ENCODE measurements around the gene TNRC6C. TPM values are rescaled to one million over a fixed set of nuclear protein-coding genes. Genes with fewer than 3 reads are reported as not detected.
A peak's percentile ranks its signal among the peaks of the same experiment; 100 is the strongest.

The TNRC6C gene, protein sequence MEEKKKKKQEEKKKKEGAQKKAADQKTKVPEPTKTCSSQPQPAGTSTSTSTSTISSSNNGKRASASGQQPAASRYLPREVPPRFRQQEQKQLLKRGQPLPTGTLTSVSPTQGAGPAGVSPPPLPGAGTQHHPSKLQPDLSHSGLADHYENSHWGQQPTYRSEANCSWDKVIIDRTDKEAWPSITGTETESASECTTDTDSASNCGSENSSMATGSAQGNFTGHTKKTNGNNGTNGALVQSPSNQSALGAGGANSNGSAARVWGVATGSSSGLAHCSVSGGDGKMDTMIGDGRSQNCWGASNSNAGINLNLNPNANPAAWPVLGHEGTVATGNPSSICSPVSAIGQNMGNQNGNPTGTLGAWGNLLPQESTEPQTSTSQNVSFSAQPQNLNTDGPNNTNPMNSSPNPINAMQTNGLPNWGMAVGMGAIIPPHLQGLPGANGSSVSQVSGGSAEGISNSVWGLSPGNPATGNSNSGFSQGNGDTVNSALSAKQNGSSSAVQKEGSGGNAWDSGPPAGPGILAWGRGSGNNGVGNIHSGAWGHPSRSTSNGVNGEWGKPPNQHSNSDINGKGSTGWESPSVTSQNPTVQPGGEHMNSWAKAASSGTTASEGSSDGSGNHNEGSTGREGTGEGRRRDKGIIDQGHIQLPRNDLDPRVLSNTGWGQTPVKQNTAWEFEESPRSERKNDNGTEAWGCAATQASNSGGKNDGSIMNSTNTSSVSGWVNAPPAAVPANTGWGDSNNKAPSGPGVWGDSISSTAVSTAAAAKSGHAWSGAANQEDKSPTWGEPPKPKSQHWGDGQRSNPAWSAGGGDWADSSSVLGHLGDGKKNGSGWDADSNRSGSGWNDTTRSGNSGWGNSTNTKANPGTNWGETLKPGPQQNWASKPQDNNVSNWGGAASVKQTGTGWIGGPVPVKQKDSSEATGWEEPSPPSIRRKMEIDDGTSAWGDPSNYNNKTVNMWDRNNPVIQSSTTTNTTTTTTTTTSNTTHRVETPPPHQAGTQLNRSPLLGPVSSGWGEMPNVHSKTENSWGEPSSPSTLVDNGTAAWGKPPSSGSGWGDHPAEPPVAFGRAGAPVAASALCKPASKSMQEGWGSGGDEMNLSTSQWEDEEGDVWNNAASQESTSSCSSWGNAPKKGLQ (N-terminal part only)
- 8.1 TPM for polyA plus RNA-seq (2012; ENCODE audit: insufficient read depth, insufficient read length, low read depth)

DNA sequence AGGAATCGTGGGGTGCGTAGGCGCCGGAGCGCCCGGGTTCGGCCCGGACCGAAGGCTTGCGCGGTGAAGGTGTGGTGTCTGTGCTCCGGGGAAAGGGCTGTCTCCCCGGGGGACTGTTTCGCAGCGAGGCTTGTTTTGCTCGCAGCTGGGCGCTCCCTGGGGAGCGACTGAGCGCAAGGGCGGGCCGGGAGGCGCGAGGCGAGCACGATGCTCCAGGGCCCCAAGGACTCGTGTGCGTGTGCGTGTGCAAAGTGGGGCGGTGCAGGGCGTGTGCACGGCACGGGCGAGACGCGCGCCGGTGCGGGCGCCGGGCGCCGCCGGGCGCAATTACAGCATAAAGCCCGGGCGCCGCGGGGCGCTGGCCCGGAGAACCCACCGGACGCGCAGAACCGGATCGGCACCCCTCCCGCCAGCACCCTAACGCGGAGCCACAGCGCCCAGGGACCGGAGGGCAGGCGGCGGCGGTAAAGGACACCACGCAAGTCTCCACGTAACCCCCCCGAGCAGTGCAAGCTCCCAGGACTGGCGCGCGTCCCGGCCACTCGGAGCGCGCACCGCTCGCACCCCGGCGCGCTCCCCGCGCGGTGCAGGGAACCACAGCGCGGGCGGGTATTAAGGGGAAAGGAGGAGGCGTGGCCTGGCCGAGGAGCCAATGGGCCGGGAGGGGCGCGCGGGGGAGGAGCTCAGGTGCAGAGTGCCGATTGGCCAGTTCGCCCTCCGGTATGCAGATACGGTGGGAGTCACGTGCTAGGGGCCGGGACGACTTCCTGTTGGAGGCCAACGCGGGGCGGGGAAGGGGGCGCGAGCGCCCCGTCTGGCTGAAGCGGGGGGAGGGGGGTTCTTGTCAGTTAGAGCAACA, at the start of gene TNRC6C:
Gene TNRC6C, plus strand, starts transcription at position 847 of the 859 bp plus-strand sequence. CDS start 45,504 bp downstream, outside the sequence.
- DNase-seq, result peak; percentile 100
- no peaks in the 10 kb centered on the region for H3K9me3 ChIP-seq
- no peaks in the 10 kb centered on the region for H3K27me3 ChIP-seq
- H3K4me3 ChIP-seq (ENCODE audit: low read depth, low read length), result peak within 1 kb of the TSS; percentile 84
- no peaks in the 10 kb centered on the region for H3K36me3 ChIP-seq
- TF ChIP-seq, protein P1, sequence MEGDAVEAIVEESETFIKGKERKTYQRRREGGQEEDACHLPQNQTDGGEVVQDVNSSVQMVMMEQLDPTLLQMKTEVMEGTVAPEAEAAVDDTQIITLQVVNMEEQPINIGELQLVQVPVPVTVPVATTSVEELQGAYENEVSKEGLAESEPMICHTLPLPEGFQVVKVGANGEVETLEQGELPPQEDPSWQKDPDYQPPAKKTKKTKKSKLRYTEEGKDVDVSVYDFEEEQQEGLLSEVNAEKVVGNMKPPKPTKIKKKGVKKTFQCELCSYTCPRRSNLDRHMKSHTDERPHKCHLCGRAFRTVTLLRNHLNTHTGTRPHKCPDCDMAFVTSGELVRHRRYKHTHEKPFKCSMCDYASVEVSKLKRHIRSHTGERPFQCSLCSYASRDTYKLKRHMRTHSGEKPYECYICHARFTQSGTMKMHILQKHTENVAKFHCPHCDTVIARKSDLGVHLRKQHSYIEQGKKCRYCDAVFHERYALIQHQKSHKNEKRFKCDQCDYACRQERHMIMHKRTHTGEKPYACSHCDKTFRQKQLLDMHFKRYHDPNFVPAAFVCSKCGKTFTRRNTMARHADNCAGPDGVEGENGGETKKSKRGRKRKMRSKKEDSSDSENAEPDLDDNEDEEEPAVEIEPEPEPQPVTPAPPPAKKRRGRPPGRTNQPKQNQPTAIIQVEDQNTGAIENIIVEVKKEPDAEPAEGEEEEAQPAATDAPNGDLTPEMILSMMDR (IDR thresholded peaks at IDR 0.05; ENCODE audit: low read depth, low read length), result no peak
- peaks cover 13% of the 10 kb centered on the region for H3K4me1 ChIP-seq

DNA sequence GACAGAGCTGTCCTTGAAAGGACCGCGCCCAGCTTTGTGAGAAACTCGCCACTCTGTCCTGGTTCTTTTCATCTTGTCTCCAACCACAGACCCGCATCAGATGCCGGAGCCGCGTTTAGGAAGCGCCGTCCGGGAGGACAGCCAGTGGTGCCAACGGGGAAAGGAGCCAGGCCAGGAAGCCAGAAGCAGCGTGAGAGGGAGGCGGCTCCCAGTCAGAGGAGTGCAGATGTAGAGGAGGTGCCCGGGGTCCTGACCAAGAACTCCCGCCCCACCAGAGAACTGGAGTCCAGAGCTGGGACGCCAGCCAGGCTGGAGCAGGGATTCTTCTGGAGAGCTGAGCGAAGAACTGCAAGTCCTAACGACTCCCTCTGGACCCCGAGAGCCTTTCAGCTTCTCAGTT, 49.3 kb upstream of the TNRC6C start:
- H3K4me3 ChIP-seq (ENCODE audit: low read depth, low read length), result no peak overlapping the region
- DNase-seq, result no peak
- no peaks in the 10 kb centered on the region for H3K4me1 ChIP-seq
- H3K27me3 ChIP-seq, result no peaks in the 10 kb centered on the region
- no peaks in the 10 kb centered on the region for H3K9me3 ChIP-seq
- TF ChIP-seq, protein P1 (IDR thresholded peaks at IDR 0.05; ENCODE audit: low read depth, low read length), result no peak
- no peaks in the 10 kb centered on the region for H3K36me3 ChIP-seq

DNA sequence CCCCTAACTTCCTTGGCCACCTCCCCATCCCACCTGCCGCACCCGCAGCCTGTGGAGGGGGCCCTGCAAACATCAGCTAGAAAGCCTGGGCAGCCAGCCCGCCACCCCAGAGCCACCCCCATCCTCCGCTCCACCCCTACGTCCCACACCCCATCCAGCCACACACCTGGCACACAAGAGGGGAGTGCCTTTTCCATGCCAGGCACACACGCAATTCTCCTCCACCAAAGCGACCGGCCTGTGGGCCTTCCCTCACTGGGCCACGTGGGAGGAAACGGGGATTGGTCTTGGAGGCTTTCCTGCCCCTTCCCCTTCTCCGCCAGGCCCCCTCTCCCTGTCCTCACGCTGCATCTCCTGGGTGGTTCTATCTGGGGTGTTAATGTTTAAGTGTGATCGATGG, 48.7 kb upstream of the TNRC6C start:
- H3K36me3 ChIP-seq, result no peaks in the 10 kb centered on the region
- no peaks in the 10 kb centered on the region for H3K4me1 ChIP-seq
- H3K9me3 ChIP-seq, result no peaks in the 10 kb centered on the region
- TF ChIP-seq, protein P1 (IDR thresholded peaks at IDR 0.05; ENCODE audit: low read depth, low read length), result no peak
- H3K4me3 ChIP-seq (ENCODE audit: low read depth, low read length), result no peak overlapping the region
- H3K27me3 ChIP-seq, result no peaks in the 10 kb centered on the region
- no peak for DNase-seq

DNA sequence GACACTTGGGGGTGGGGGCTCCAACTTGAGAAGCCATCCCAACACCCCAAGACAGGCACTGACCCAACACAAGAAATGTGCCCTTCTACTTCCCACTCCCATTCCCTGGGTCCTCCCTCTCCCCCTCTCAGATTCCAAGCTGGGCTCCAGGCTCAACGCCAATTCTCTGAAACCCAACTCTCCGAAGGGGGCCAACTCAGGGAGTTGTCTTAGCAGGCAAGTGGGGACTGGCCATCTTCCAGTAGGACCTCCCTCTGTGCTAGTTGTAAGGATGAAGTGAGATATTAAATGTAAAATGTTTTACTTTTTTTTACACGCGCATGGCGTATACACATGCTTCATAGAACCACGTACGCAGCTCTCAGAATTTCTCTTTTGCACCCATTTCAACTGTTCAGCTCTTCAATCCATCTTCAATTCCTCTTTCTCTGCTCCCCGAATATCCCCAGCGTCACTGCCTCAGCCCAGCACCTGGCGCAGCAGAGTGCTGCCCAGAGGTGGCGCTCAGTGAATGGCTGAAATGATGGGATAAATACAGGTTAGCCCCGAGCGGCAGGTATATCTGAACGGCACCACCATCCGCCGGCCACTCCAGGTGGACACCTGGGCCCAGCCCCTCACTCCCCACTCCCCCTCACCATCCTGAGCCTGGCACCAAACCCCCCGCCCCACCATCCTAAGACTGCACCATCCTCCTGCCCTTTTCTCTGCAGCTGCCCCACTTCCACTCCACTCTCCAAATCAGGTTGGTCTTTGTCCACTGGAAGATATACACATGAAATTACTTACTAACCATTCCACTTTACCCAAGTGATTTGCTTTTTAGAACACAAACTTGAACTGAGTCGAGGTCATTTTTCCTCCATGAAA, 43.9 kb upstream of the TNRC6C start:
- no peak for DNase-seq
- TF ChIP-seq, protein P1 (IDR thresholded peaks at IDR 0.05; ENCODE audit: low read depth, low read length), result no peak
- H3K27me3 ChIP-seq, result no peaks in the 10 kb centered on the region
- no peak overlapping the region for H3K4me3 ChIP-seq (ENCODE audit: low read depth, low read length)
- H3K36me3 ChIP-seq, result no peaks in the 10 kb centered on the region
- H3K4me1 ChIP-seq, result no peaks in the 10 kb centered on the region; the same call in 1 of the 2 replicates
- H3K9me3 ChIP-seq, result no peaks in the 10 kb centered on the region

DNA sequence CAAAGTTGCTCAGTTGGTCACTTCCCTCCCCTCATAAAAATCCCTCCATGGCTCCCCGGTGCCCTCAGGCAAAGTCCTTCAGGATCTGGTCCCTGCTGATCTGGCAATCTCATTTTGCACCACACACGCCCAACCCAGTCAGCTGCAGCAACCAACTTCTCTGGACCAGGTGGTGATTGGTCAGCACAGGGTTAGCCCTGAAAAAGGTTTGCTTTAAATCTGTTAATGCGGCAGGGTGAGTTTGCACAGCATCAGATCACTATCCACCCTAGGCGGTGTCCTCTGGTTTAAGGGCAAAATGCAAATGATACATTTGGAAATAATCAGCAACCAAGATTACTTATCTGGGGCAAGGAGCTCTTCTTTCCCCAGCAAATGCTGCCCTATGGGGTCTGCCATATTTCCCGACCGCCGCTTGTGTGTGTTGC, 42.9 kb upstream of the TNRC6C start:
- TF ChIP-seq, protein P1 (IDR thresholded peaks at IDR 0.05; ENCODE audit: low read depth, low read length), result no peak
- Histone ChIP-seq H3K4me1 (no peaks in the 10 kb centered on the region; the same call in 1 of the 2 replicates), H3K4me3 (ENCODE audit: low read depth, low read length) (peak overlapping the region; percentile 45), H3K36me3 (no peaks in the 10 kb centered on the region), H3K9me3 (no peaks in the 10 kb centered on the region), H3K27me3 (no peaks in the 10 kb centered on the region)
- peak; percentile 75 for DNase-seq
